HL-60 (cell line): Measurements from ENCODE around the gene RUNX1.

Experiments
- TF ChIP-seq, protein P1 (sequence below): IDR thresholded peaks from one replicate; pipeline ENCODE4 v1.5.1; 2011; ENCODE audit warnings: low read length, control low read depth, inconsistent platforms; ENCODE audit not compliant: insufficient read depth
- TF ChIP-seq, protein P2 (sequence below): IDR thresholded peaks from 2 replicates; pipeline ENCODE4 v1.6.1; 2012; ENCODE audit warnings: low read depth; ENCODE audit not compliant: insufficient replicate concordance

- TF ChIP-seq, protein P1, sequence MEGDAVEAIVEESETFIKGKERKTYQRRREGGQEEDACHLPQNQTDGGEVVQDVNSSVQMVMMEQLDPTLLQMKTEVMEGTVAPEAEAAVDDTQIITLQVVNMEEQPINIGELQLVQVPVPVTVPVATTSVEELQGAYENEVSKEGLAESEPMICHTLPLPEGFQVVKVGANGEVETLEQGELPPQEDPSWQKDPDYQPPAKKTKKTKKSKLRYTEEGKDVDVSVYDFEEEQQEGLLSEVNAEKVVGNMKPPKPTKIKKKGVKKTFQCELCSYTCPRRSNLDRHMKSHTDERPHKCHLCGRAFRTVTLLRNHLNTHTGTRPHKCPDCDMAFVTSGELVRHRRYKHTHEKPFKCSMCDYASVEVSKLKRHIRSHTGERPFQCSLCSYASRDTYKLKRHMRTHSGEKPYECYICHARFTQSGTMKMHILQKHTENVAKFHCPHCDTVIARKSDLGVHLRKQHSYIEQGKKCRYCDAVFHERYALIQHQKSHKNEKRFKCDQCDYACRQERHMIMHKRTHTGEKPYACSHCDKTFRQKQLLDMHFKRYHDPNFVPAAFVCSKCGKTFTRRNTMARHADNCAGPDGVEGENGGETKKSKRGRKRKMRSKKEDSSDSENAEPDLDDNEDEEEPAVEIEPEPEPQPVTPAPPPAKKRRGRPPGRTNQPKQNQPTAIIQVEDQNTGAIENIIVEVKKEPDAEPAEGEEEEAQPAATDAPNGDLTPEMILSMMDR, result no peak
- TF ChIP-seq, protein P2, sequence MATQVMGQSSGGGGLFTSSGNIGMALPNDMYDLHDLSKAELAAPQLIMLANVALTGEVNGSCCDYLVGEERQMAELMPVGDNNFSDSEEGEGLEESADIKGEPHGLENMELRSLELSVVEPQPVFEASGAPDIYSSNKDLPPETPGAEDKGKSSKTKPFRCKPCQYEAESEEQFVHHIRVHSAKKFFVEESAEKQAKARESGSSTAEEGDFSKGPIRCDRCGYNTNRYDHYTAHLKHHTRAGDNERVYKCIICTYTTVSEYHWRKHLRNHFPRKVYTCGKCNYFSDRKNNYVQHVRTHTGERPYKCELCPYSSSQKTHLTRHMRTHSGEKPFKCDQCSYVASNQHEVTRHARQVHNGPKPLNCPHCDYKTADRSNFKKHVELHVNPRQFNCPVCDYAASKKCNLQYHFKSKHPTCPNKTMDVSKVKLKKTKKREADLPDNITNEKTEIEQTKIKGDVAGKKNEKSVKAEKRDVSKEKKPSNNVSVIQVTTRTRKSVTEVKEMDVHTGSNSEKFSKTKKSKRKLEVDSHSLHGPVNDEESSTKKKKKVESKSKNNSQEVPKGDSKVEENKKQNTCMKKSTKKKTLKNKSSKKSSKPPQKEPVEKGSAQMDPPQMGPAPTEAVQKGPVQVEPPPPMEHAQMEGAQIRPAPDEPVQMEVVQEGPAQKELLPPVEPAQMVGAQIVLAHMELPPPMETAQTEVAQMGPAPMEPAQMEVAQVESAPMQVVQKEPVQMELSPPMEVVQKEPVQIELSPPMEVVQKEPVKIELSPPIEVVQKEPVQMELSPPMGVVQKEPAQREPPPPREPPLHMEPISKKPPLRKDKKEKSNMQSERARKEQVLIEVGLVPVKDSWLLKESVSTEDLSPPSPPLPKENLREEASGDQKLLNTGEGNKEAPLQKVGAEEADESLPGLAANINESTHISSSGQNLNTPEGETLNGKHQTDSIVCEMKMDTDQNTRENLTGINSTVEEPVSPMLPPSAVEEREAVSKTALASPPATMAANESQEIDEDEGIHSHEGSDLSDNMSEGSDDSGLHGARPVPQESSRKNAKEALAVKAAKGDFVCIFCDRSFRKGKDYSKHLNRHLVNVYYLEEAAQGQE, result no peak
Measured at GRCh38 chr21:34968414-34969333, 80.4 kb downstream of the RUNX1 start.
